ENCODE data around the gene ARFGAP1.

Gene ARFGAP1

DNA sequence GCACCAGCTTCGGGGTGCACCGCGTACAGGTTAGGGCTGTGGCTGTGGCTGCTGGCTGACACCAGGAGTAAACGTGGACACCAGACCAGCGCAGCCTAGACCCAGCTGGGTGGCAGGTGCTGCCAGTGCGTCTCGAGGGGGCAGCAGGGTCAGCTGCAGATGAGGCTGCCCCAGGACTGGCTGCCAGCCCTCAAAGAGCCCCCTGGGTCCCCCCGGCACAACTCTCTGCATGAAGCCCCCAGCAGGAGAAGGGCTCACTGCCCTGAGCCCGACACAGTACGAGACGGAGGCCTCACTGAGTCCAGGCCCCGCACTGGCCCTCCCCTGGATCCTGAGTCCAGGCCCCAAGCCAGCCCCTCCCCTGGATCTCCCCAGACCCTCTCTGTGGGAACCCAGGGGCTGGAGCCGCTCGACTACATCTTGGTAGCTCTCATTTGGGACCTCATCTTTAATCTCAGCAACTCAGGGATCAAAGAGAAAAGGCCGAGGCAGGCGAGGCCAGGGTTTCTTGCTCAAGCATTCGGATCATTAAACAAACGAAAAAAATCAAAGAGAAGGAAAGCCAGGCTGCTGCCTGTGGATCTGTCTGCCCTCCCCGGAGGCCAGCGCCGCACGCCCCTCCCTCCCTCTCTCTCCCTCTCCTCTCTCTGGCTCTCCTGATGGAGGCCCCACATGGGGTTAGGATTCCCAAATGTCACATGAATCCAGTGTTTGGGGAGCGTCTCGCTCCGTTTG, 11.4 kb upstream of the ARFGAP1 start:
- DNase-seq = no peak

DNA sequence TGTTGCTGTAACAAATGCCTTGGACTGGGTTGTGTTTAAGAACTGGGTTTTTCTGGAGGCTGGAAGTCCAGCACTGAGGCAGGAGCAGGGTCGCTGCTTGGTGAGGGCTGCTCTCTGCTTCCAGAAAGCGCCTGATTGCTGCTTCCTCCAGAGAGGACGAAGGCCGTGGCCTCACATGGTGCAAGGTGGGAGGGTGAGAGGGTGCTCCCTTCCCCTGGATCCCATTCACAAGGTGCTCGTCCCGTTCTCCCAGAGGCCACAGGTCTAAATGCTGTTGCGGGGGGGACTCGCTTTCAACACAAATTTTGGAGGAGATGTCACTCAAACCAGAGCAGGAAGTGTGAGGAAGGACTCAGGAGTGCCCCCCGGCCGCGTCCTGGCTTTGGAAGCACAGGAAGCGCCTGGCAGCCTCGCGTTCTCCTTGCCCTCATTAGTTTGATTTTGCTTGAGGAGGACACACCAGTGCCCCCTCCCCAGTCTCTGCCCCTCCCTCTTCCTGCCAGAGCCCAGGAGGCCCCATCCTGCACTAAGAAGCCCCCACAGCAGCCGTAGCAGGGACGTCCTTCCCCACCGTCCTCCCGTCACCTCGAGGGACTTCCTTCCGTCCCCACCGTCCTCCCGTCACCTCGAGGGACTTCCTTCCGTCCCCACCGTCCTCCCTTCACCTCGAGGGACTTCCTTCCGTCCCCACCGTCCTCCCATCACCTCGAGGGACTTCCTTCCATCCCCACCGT, 10.7 kb upstream of the ARFGAP1 start:
- DNase-seq = no peak

GRCh38 chr20:63262836-63263235, 9.8 kb upstream of the ARFGAP1 start:
- no peak for DNase-seq

DNA sequence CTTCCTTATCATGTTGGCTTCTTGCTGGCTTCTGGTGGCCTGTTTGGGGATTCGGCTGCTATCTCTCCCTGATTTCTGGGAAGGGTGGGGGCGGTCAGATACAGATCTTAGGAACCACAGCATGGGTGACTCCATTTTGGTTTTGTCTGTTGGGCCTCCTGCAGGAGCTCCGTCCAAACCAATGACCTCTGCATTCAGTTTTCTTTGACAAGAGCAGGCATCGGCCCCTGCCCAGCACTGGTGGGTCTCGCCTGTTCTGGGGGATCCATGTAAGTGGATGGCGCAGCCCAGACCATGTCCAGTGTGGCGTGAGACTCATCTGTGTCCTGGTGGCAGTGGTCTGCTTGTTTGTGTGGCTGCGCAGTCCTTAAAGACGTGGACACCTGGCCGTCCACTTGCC, 8.6 kb upstream of the ARFGAP1 start:
- DNase-seq = no peak

- no peak for DNase-seq
These were observed 8.1 kb upstream of the ARFGAP1 start for GRCh38 chr20:63264519-63264918.

DNA sequence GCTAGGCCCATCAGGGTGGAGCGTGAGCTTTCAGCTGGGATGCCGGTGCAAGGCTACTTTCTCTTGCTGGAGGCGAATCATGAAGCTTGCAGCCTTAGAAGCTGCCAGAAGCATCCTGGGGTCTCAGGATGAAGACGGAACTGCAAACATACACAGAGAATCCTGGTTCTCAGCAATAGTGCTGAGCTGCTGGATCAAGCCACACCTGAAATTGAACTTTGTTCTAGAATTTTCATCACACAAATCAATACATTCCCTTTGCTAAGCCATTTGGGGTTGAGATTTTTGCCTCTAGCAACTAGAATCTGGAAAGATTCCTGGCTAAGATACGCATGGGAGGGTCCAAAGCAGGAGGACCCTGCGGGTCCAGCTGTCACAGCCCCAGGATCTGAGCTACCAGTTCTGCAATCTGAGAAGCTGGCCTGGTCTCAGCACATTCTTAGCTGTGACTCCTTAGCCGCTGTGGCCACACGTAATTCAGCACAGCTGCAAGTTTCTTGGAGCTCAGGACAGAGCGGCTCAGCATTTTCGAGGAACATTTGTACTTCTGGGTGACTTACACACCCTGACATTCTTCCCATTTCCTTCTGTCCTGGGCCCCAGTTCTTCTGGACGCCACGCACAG, 6.6 kb upstream of the ARFGAP1 start:
- DNase-seq = no peak

DNA sequence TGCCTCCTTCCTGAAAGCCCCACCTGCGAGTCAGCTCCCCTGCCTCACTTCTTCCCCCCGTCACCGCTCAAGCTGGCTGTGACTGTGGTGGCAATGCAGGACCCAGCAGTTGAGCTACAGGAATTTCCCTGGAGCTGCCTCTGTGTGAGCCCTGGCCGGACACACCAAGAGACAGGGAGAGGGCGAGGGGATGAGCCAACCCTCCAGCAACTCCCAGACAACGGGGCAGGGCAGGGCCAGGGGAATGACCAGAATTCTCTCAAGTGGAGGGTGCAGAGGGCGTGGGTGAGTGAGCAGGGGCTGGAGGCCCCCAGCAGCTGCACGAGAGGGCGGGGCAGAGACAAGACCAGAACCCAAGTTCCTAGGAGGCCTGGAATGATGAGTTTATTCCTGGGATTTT, 4.9 kb upstream of the ARFGAP1 start:
- no peak for DNase-seq

GRCh38 chr20:63268256-63268655, 4.4 kb upstream of the ARFGAP1 start:
- no peak for DNase-seq

GRCh38 chr20:63268671-63269439, 3.8 kb upstream of the ARFGAP1 start:
- no peak for DNase-seq

DNA sequence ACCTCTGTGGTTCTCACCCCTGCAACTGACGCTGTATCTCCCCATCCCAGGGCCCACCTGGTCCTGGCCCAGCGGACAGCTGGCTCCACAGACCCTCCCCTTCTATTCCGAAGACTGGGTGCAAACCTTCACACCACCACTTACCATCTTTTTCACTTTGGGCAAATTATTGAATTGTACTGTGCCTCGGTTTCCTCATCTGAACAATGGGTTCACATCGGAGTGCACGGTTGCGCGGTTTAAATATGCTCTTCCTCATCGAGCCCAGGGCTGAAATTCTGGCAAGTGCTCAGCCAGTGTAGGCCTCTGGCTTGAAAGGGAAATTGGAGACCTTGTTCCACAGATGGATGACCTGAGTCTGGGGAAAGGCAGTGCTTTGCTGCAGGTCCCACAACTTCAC, 2.9 kb upstream of the ARFGAP1 start:
- DNase-seq = no peak

GRCh38 chr20:63270606-63271325, 1.8 kb upstream of the ARFGAP1 start:
- no peak for DNase-seq

- DNase-seq = no peak
These were observed 506 bp downstream of the ARFGAP1 start for GRCh38 chr20:63273059-63273579.

DNA sequence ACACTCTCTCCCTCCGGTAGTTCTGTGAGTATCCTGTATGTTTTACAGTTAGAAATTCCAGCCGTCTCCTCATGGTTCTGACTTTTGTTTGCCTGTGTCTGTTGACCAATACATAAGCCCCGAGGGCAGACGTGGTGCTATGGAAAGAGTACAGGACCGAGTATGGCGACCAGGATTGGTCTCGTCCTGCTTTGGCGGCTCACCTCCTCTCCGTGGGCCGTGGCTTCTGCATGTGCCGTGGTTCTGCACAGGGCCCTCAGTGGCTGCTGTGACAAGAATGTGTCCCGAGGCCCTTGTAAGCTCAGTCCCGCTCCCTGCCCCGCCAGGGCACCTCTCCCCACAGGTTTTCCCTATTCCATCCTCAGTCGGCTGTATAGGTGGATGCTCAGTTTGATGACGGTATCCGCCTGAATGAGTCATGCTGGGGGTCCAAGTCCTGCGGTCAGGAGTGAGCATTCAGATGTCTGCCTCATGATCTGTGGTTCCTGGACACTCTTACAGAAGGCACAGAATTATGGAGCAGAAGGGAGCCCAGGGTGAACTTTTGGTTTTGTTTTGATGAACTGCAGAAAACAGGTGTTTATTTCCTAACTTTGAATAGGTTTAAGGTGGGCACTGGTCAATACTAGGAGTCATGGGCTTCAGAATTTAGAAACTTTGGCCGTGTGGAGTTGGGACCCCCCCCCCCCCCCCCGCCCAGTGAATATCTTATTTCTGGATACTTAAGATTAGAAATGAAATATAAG, 1.2 kb downstream of the ARFGAP1 start:
- no peak for DNase-seq

- DNase-seq = no peak
These were observed 2.0 kb downstream of the ARFGAP1 start for GRCh38 chr20:63274381-63275228.

GRCh38 chr20:63275825-63276224, 3.2 kb downstream of the ARFGAP1 start:
- DNase-seq = no peak

DNA sequence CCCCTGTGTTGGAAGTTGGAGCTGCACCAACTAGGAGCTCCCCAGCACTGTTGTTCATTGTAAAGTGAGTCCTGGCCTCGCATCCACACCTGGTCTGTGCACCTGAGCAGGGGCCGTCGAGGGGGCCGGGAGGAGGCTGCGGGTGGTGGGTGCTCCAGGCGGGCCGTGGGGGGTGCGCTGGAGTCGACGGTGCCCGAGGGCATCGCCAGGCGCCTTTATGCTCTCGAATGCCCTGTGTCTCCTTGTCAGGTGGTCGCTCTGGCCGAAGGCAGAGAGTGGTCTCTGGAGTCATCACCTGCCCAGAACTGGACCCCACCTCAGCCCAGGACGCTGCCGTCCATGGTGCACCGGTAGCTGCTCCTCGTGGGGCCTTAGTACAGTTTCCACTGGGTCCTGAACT, 4.3 kb downstream of the ARFGAP1 start:
- DNase-seq = no peak

DNA sequence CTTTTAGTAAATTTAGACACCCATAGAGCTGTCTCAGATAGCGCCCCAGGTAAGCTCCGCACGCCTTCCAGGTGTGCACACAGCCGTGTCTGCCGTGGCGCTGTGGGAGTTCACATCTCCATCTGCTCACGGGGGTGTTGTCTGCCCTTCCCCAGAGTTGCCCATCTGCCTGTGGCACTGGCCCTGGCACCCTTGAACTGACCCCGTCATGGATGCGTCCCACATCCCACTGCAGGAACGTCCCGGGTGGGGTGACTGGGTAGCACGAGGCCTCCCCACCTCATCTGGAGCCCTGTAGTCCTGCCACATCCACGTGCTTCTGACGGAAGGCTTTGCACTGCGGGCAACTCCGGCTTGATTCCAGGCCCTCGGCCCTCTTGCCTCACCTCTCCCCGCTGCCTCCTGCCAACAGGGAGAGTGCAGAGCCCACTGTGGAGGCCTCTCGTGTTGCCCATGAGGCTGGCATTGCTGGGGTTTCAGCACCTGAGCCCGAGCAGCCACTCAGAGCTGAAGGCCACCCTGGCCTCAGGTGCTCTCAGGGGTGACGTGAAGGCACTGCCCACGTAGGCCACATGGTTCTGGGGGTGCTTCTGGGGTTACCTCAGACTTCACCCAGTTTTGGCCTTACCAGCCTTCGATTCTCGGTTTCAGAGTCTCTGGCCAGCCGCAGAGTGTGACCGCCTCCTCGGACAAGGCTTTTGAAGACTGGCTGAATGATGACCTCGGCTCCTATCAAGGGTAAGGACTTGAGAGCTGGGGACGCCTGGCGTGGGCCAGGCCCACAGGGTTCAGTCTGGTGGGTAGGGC, 5.1 kb downstream of the ARFGAP1 start:
- DNase-seq = no peak

DNA sequence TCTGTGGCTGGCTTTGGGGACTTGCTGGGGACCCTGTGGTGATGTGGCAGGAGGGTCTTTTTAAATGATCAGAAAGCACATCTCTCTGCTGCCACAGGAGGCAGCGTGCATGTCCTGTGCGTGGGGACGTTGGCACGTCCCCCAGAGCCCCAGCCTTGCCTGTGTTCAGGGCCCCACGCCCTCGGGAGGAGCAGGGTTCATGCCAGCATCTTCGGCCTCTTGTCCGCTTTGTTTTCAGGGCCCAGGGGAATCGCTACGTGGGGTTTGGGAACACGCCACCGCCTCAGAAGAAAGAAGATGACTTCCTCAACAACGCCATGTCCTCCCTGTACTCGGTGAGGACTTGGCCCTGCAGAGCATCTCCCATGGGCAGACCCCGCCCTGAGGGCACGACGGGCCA, 6.0 kb downstream of the ARFGAP1 start:
- no peak for DNase-seq

DNA sequence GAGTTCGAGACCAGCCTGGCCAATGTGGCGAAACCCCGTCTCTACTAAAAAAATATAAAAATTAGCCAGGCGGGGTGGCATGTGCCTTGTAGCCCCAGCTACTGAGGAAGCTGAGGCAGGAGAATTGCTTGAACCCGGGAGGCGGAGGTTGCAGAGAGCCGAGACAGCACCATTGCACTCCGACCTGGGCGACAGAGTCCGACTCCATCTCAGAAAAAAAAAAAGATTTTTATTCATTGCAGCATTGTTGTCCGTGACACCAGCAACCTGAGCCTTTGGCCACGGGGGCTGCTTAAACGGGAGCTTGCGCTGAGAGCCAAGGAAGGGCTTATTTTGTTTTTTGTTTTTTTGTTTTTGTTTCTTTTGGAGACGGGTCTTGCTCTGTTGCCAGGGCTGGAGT, 7.3 kb downstream of the ARFGAP1 start:
- no peak for DNase-seq

GRCh38 chr20:63280371-63280770, 7.8 kb downstream of the ARFGAP1 start:
- DNase-seq = no peak

Data from CD4-positive, alpha-beta T cell treated with Interleukin-15 for 1 hour (primary cell).